Esophagus squamous epithelium (tissue), 4 donors: ENCODE results near the gene VWDE.

ENCODE experiments used
- CTCF ChIP-seq, 6 experiments: fragments of 450-650 bp in 4 of 6; fragments of 200-600 bp in 2 of 6; sonication (generic) in 2 of 6; IDR thresholded peaks; one replicate each; pipeline ENCODE4 v1.5.1; 2016 to 2019; ENCODE audit warnings: antibody characterized with exemption in 6 of 6, mild to moderate bottlenecking in 4 of 6, moderate library complexity in 4 of 6
- POLR2A ChIP-seq, 4 donors: fragments of 450-650 bp; IDR thresholded peaks; one replicate each; pipeline ENCODE4 v1.6.1; 2017; ENCODE audit warnings: antibody characterized with exemption in 4 of 4, mild to moderate bottlenecking in 4 of 4, moderate library complexity in 3 of 4

GRCh38 chr7:12281038-12281437 lies 122.6 kb downstream of the VWDE start:
- TF ChIP-seq CTCF (IDR thresholded peaks at IDR 0.05) (no peak), POLR2A (IDR thresholded peaks at IDR 0.05) (no peak)
